GM12892 (cell line): Measurements from ENCODE around the gene RPS27L.

Source experiments
- POLR2A ChIP-seq: IDR thresholded peaks from 2 replicates; pipeline ENCODE4 v1.6.1; 2011; ENCODE audit warnings: low read depth, low read length, control low read depth
- POLR2AphosphoS5 ChIP-seq: IDR thresholded peaks from 2 replicates; pipeline ENCODE4 v1.6.1; 2011; ENCODE audit warnings: low read depth, low read length, control low read depth
- TAF1 ChIP-seq: IDR thresholded peaks from 2 replicates; pipeline ENCODE4 v1.6.1; 2011; ENCODE audit warnings: low read depth, mild to moderate bottlenecking, control low read depth, low read length, borderline replicate concordance

- TF ChIP-seq TAF1 = no peak
- no peak for TF ChIP-seq POLR2A
- no peak for TF ChIP-seq POLR2AphosphoS5
These were observed 40.3 kb upstream of the RPS27L start for GRCh38 chr15:63197626-63198025.
